ENCODE measurements around the gene KDM6A.
"Not testable (repeated sequence)": the region's sequence is repeated elsewhere in the genome, so short reads cannot be mapped to it uniquely, and the experiment has no call there.

The KDM6A gene

GRCh38 chrX:44872821-44873414 lies at the start of gene KDM6A:
Gene KDM6A (plus strand): TSS chrX:44873188. CDS start chrX:44873552, 364 bp downstream.
- ATAC-seq (peak; percentile 93), DNase-seq (peak; percentile 88 to 95)
- Mint-ChIP-seq H3K27me3 (no peaks in the 10 kb centered on the region), H3K27ac (peak within 1 kb of the TSS; percentile 97), H3K4me1 (peaks cover 5% of the 10 kb centered on the region), H3K4me3 (peak within 1 kb of the TSS; percentile 89 to 96), H3K9me3 (no peaks in the 10 kb centered on the region)

DNA sequence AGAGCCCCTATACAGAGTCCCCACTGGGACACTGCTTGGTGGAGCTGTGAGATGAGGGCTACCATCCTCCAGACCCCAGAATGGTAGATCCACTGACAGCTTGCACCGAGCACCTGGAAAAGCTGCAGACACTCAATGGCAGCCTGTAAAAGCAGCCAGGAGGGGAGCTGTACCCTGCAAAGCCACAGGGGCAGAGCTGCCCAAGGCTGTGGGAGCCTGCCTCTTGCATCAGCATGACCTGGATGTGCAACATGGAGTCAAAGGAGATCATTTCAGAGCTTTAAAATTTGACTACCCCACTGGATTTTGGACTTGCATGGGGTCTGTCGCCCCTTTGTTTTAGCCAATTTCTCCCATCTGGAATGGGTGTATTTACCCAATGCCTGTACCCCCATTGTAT lies 49.8 kb upstream of the KDM6A start:
- not testable (repeated sequence) for DNase-seq, H3K9me3 Mint-ChIP-seq, H3K4me1 Mint-ChIP-seq, ATAC-seq, H3K27ac Mint-ChIP-seq, H3K4me3 Mint-ChIP-seq, H3K27me3 Mint-ChIP-seq

GRCh38 chrX:44828008-44828605 lies 44.9 kb upstream of the KDM6A start:
- ATAC-seq (no peak), DNase-seq (no peak)
- Mint-ChIP-seq H3K27ac (peak overlapping the region in 1 of 2 donors; percentile 6), H3K9me3 (no peaks in the 10 kb centered on the region), H3K4me3 (no peak overlapping the region), H3K27me3 (no peaks in the 10 kb centered on the region), H3K4me1 (no peaks in the 10 kb centered on the region)

- Mint-ChIP-seq H3K9me3 (no peaks in the 10 kb centered on the region), H3K4me1 (no peaks in the 10 kb centered on the region), H3K4me3 (no peak overlapping the region), H3K27me3 (no peaks in the 10 kb centered on the region), H3K27ac (no peak overlapping the region)
- ATAC-seq (no peak), DNase-seq (no peak)
Observed at GRCh38 chrX:44829832-44830231, 43.2 kb upstream of the KDM6A start.

DNA sequence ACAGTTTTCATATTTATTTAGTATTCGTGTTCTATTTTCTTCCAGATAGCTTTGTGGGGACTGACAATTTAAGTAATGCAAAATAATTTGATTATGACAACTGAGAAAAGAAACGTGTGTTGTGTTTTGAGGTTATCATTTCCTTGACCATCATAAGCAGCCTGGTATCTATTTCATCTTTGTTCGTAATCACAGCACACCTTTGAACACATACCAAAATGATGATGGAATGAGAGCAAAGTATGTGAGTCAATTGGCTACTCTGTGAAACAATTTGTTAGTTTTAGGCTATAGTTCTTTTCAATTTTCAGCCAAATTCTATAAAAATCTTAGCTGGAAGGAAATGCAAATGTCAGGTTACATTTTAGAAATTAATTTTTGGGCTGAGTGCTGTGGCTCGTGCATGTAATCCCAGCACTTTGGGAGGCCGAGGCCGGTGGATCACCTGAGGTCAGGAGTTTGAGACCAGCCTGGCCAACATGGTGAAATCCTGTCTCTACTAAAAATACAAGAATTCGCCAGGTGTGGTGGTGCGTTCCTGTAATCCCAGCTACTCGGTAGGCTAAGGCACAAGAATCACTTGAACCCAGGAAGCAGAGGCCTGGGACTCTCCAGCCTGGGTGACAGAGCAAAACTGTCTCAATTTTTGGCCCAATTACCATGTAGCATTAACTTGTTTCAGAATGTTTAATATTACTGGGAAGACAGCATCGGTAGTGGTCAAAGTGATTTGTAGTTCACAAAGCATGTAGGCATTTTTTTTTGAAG lies 30.3 kb upstream of the KDM6A start:
- Mint-ChIP-seq H3K4me3 (no peak overlapping the region), H3K27me3 (no peaks in the 10 kb centered on the region), H3K4me1 (no peaks in the 10 kb centered on the region), H3K27ac (no peak overlapping the region), H3K9me3 (no peaks in the 10 kb centered on the region)
- ATAC-seq (no peak), DNase-seq (no peak)

- Mint-ChIP-seq H3K9me3 (no peaks in the 10 kb centered on the region), H3K27me3 (no peaks in the 10 kb centered on the region), H3K27ac (no peak overlapping the region), H3K4me1 (no peaks in the 10 kb centered on the region), H3K4me3 (no peak overlapping the region)
- ATAC-seq (no peak), DNase-seq (no peak)
Observed at GRCh38 chrX:44843318-44843702, 29.7 kb upstream of the KDM6A start.

- H3K9me3 Mint-ChIP-seq, result no peaks in the 10 kb centered on the region
- H3K27ac Mint-ChIP-seq, result no peak within 1 kb of the TSS
- DNase-seq (no peak), ATAC-seq (no peak)
- H3K4me3 Mint-ChIP-seq, result no peak within 1 kb of the TSS
- no peaks in the 10 kb centered on the region for H3K4me1 Mint-ChIP-seq
- no peaks in the 10 kb centered on the region for H3K27me3 Mint-ChIP-seq
Observed at GRCh38 chrX:44843753-44844152, 29.2 kb upstream of the KDM6A start, which contains the start of gene DUSP21. Gene DUSP21 (plus strand): TSS chrX:44844021. CDS start chrX:44844133, 112 bp downstream.

GRCh38 chrX:44844204-44844603 lies 28.8 kb upstream of the KDM6A start:
- Mint-ChIP-seq H3K27me3 (no peaks in the 10 kb centered on the region), H3K27ac (no peak overlapping the region), H3K4me3 (no peak overlapping the region), H3K9me3 (no peaks in the 10 kb centered on the region), H3K4me1 (no peaks in the 10 kb centered on the region)
- no peak for ATAC-seq
- no peak for DNase-seq

GRCh38 chrX:44850891-44851290 lies 22.1 kb upstream of the KDM6A start:
- not testable (repeated sequence) for H3K27ac Mint-ChIP-seq, H3K9me3 Mint-ChIP-seq, H3K4me1 Mint-ChIP-seq, H3K4me3 Mint-ChIP-seq, DNase-seq, H3K27me3 Mint-ChIP-seq, ATAC-seq

DNA sequence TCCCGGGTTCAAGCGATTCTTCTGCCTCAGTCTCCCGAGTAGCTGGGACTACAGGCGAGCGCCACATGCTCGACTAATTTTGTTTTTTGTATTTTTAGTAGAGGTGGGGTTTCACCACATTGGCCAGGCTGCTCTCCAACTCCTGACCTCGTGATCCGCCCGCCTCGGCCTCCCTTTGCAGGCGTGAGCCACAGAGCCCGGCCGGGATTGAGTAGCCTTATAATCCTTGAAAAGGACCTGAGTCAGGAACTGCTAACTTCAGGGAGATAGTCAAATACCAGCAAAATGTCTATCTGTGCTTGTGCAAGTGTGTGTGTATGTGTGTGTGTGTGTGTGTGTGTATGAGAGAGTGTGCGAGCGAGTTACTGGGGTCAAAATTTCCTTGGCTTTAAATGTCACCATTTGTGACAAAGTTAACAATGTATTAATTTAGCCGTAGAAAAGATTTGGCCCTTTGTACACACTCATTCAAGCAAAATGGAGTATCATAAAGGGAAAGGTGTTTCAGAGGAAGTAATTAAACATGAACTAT lies 1.8 kb upstream of the KDM6A start:
- no peak overlapping the region for H3K27ac Mint-ChIP-seq
- ATAC-seq, result no peak
- H3K4me1 Mint-ChIP-seq, result peaks cover 5% of the 10 kb centered on the region
- H3K4me3 Mint-ChIP-seq, result peak overlapping the region; percentile 53 to 77
- no peak for DNase-seq
- H3K9me3 Mint-ChIP-seq, result no peaks in the 10 kb centered on the region
- no peaks in the 10 kb centered on the region for H3K27me3 Mint-ChIP-seq

DNA sequence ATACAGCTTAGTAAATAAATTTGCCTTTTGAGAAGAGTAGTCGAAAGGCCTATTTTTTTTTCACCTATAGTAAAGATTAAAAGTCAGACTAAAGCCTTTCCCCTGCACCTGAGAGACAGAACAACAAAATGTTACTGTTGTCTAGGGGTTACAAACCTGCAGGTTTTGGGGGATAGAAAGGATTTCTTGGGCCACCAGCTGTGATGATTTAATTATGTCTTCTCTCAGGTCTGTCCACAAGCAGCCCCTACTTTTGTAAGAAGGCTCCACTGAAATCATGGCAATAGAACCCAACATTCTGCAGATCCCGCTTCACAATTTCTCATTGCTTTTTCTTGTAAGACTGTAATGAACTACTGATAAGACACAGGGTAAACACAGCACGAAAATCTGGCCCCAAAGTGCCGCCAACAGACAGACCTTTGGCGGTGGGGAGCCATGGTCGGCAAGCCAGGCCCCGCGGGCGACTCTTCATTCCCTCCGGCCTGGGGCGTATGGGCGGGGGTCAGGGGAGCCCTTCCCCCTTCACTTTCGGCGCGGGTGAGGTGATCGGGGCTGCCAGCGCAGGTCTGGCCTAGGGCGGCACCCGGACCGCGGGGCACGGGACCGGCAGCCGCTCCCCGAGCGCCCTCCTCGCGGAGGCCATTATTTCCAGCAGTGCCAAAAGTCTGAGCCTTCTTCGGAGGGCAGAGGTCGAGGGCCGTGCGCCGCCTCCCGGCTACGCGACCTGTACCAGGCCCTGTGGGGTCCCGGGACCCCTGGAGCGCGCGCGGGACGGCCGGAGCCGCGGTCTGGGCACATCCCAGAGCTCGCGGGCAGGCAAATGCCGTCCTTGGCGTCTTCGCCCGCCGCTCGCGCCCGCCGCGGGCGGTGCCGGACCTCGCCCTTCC lies 812 bp upstream of the KDM6A start:
- Mint-ChIP-seq H3K9me3 (no peaks in the 10 kb centered on the region), H3K27me3 (no peaks in the 10 kb centered on the region), H3K4me3 (peak overlapping the region; percentile 89 to 96), H3K4me1 (peaks cover 5% of the 10 kb centered on the region), H3K27ac (peak overlapping the region; percentile 90 to 94)
- DNase-seq (peak; percentile 36), ATAC-seq (peak; percentile 52)

DNA sequence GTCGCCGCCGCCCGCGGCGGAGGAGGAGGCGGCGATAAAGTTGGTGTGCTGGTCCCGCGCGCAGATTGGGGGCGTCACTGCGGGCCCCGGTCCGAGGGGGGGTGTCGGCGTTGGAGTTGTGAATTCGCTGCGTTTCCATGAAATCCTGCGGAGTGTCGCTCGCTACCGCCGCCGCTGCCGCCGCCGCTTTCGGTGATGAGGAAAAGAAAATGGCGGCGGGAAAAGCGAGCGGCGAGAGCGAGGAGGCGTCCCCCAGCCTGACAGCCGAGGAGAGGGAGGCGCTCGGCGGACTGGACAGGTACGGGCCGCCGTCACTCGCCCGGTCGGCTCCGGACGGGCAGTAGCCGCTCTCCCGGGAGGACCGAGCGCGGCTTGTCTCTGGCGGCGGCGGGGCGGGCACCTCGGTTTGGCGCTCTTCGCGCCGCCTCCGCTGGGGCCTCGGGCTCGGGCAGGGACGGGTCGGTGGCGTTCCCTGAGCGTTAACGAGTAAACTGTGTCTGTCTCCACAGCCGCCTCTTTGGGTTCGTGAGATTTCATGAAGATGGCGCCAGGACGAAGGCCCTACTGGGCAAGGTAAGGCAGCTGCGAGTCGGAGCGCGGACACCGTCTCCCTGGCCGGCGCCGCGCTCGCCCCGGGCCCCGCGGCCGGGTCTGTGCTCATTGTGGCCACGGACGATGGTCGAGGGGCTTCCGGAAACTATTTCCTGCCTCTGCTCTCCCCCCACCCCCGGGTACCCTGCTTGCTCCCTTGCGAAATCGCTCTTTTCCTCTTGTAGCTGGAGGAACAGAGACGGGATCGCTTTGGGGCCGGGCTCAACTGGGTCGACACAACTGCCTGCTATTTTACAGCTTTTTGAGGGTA lies 658 bp downstream of the KDM6A start:
- ATAC-seq (peak; percentile 39), DNase-seq (peak; percentile 38 to 48)
- Mint-ChIP-seq H3K4me1 (peaks cover 5% of the 10 kb centered on the region), H3K9me3 (no peaks in the 10 kb centered on the region), H3K4me3 (peak overlapping the region; percentile 89 to 96), H3K27me3 (no peaks in the 10 kb centered on the region), H3K27ac (peak overlapping the region; percentile 97)

DNA sequence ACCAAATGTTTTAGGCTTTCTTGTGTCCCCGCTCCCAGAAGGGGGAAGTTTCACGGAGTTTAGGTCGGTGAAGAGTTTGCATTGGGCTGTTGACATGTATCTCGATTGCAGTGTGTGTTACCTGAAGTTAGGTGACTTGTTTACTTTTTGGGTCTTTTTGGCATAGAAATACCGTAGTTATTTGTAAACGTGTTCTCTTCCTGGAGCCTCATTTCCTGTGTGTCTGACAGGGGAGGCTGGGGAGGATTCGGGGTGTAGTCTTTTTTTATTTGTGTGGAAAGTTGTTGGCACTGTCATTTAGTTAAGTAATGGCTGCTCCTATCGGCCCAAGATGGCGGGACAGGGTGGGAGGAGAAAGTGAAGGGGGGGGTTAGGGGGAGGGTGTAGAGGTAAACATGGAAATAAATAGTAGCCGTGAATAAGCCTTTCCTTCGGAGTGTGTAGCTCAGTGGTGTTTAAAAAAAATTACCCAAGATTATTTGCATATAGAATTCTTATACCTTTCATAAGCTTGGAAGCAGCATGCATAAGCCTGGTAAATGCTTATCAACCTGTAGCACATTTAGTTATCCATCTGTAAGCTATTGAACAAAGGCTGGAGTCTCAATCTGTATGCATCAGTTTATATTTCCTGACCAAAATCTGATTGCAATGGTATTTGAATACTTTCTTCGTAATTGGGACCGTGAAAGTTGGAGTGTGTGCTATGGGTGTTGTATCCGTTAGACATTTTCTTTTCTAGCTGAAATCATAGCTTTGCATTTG lies 1.6 kb downstream of the KDM6A start:
- ATAC-seq, result no peak
- Mint-ChIP-seq H3K27me3 (no peaks in the 10 kb centered on the region), H3K4me3 (peak overlapping the region; percentile 89 to 96), H3K9me3 (no peaks in the 10 kb centered on the region), H3K4me1 (peaks cover 5% of the 10 kb centered on the region), H3K27ac (peak overlapping the region; percentile 97)
- peak; percentile 1 to 23 for DNase-seq

- no peak for DNase-seq
- H3K27me3 Mint-ChIP-seq, result no peaks in the 10 kb centered on the region
Observed at GRCh38 chrX:44875185-44875489, 2.1 kb downstream of the KDM6A start.

More at GRCh38 chrX:44875185-44875489, 2.1 kb downstream of the KDM6A start:
- ATAC-seq, result no peak
- H3K27ac Mint-ChIP-seq, result peak overlapping the region in 1 of 2 donors; percentile 97
- H3K4me1 Mint-ChIP-seq, result peaks cover 5% of the 10 kb centered on the region
- H3K4me3 Mint-ChIP-seq, result peak overlapping the region; percentile 89 to 96
- H3K9me3 Mint-ChIP-seq, result no peaks in the 10 kb centered on the region
